RWPE1 (cell line): Measurements from ENCODE around the gene CTSS.

Experiments
- CTCF ChIA-PET: fragments of 350-600 bp; sonication (Branson Sonifier 250); formaldehyde crosslinking; extraction: SDS; loops from one replicate; lab custom pipeline; 2021; lab: Yijun Ruan, JAX
- POLR2A ChIA-PET: fragments of 400-600 bp; formaldehyde crosslinking; extraction: SDS; loops from one replicate; lab custom pipeline; 2020; ENCODE audit warnings: antibody characterized with exemption; ENCODE audit not compliant: low non-redundant PET; lab: Yijun Ruan, JAX
- DNase-seq: peaks from one replicate; pipeline ENCODE4 v3.0.0; 2012; ENCODE audit warnings: low spot score
- H3K27ac ChIP-seq: fragments of 450-650 bp; 2 replicates; pipeline ENCODE4 v1.5.1; 2017
- TF ChIP-seq, protein P1 (sequence below): fragments of 450-650 bp; conservative IDR thresholded peaks from 2 replicates; pipeline ENCODE4 v1.5.1; 2017; ENCODE audit warnings: low read depth, mild to moderate bottlenecking

Gene CTSS

DNA sequence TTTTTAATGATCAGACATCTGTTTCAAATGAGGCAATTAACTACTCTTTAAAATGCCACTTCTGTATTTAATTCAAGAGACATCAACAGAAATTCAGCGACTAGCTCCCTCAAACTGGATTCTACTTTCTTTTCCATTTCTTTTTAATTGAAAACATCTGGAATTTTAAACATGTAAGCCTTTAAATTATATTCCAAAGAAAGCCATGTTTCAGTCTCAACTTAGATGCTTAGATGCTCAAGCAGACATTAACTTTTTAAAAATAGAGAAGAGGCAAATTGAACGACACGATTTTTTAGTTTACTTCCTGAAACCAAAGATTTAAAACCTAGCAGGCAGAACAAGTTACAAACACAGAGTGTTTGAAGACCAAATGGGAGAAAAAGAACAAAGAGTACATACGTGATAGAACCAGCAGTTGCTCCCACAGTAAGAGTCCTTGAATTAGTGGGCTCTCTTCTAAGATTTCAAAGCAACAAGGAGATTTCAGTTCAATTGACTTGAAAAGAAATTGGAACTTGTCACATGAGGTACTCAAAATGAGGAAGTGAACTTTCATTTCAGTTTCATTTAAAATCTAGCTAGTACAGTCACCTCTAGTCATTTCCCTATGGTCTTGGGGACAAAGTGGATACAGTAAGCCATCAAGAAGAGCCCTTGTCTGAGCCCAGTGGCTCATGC lies at the start of gene CTSS:
Gene CTSS (minus strand): TSS at position 483 of the 681 bp plus-strand sequence. CDS start 1,015 bp downstream, outside the sequence.
- no peak for DNase-seq

DNA sequence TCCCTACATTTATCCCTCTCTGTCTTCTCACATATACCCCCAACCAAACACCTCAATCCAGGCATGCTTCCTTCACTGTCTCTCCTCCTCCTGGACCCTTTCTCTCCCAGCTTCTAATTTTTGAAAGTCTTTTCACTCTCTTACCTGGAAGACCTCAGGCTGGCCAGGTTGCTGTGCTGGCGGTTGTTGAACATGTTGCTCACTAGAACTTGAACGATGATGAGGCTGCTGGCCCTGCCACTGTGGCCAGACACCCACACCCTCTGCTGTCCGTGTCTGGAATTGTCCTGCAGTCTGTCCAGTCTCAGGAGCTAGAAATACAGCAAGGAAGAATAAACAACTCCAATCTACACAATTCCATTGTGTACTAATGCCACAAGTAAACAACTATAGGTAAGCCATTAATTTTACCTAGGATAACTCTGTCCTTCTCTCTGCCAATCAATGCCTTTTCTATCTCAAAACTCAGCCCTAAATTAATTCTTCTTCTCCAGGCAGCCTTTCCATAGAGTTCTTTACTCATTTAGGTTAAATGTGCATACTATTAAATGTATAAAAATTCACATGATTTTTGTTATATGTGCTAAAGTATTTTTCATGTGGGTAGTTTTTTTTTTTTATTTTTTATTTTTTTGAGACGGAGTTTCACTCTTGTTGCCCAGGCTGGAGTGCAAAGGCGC lies 47.6 kb upstream of the CTSS start:
- TF ChIP-seq, protein P1, sequence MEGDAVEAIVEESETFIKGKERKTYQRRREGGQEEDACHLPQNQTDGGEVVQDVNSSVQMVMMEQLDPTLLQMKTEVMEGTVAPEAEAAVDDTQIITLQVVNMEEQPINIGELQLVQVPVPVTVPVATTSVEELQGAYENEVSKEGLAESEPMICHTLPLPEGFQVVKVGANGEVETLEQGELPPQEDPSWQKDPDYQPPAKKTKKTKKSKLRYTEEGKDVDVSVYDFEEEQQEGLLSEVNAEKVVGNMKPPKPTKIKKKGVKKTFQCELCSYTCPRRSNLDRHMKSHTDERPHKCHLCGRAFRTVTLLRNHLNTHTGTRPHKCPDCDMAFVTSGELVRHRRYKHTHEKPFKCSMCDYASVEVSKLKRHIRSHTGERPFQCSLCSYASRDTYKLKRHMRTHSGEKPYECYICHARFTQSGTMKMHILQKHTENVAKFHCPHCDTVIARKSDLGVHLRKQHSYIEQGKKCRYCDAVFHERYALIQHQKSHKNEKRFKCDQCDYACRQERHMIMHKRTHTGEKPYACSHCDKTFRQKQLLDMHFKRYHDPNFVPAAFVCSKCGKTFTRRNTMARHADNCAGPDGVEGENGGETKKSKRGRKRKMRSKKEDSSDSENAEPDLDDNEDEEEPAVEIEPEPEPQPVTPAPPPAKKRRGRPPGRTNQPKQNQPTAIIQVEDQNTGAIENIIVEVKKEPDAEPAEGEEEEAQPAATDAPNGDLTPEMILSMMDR, result peak; percentile 87
- DNase-seq, result peak; percentile 65
- ChIA-PET POLR2A (no interaction called here), CTCF (interaction anchor here (0.6 to 1.3 kb wide), 11 partner anchors 9 to 318 kb away, joined by 3 to 6 read pairs (median 3); no protein-coding TSS in a partner anchor)
- peak overlapping the region; percentile 55 for H3K27ac ChIP-seq

More for the DNA sequence above, at the start of gene CTSS:
- TF ChIP-seq, protein P1, result no peak
- POLR2A ChIA-PET, result no interaction called here
- CTCF ChIA-PET, result interaction anchor here (0.6 kb wide), 1 partner anchor 219 kb away, joined by 4 read pairs; no protein-coding TSS in a partner anchor
- no peak within 1 kb of the TSS for H3K27ac ChIP-seq

DNA sequence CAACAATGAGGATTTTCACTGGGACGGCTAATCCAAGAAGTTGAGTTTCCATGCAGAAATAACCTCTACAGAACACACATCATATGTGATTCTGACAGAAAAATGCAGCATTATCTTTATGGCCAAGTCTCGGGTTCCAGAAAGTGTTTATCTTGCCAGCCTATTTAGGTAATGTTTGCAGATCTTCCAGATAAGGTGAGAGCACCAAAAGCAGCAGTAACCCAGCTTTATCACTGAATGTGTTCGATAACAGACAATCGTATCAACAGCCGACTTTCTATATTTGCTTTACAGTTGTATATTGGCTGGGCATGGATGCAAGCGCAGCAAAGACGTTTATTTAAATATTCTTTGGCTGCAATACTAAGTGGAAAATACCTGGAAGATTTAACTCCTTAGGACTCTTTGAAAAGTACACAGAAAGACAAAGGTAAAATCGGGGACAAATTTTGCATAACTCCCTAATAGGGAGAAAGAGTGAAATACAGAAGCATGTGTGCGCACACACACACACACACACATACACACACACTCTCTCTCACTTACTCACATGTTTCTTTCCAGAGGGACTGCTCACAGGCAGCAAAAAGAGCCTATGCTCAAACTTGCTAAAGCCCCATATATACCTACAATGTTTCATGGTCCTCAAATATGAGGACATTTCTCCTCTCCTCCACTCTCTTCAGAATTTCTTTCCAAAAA lies 45.5 kb upstream of the CTSS start:
- TF ChIP-seq, protein P1, result no peak
- CTCF ChIA-PET, result no interaction called here
- no peak overlapping the region for H3K27ac ChIP-seq
- POLR2A ChIA-PET, result no interaction called here
- DNase-seq, result no peak

DNA sequence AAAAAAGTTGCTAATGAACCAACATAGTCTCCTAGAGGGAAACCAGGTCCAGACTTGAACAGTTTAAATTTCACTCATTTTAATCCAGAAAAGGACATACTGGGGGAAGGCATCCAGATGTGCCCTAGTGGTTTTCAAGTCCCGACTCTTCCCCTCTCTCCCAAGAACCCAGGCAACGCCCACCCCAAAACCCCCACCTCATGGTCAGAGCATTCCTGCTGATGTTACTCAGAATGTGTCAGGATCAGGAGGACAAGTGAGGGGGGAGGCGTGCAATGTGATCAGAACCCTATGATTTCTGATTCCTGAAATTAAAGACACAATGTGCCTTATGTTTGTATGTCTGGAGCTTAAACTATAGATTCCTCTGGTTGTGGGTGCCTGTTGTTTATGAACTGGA lies 44.1 kb upstream of the CTSS start:
- TF ChIP-seq, protein P1, result no peak
- ChIA-PET CTCF (no interaction called here), POLR2A (no interaction called here)
- peak overlapping the region; percentile 88 for H3K27ac ChIP-seq
- DNase-seq, result peak; percentile 76

DNA sequence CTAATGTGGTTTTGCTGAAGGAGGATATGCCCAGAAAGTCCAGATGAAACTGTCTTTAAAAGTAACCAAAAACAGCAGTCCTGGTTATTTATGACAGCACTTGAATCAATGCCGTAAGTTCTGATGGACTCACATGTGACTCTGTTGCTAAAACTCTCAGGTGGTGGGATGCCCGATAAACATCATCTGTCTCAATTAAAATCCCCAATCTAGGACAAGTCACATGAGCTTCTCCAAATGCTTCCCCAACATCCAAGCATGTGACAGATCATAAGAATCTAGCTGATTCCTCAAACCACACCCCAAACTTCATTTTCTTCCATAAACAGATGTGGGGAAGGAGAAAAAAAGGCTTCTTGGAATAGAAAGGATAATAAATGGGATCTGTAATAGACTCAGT lies 43.3 kb upstream of the CTSS start:
- DNase-seq, result no peak
- ChIA-PET CTCF (interaction anchor here (1.6 kb wide), 1 partner anchor 14 kb away, joined by 5 read pairs; no protein-coding TSS in a partner anchor), POLR2A (no interaction called here)
- TF ChIP-seq, protein P1, result no peak
- peak overlapping the region; percentile 88 for H3K27ac ChIP-seq

DNA sequence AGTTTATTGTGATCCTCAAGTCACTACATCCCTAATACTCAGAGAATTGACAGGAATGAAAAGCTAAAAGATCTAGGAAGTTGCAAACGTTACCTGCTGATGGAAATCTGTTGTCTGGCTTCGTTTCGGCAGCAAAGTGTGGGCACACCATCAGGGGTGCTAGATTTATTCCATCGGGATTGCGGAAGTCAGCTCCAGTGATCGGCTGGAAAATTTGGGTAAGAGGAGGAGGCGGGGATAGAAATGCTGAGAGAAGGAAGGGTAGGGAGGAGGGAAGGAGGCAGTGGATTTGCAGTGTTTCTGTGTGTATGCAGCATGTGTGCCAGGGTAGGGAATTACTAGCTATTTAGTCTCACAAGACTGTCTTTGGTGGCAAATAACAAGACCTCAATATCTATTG lies 42.5 kb upstream of the CTSS start, which contains the start of gene CTSK:
Gene CTSK (minus strand): TSS at position 140 of the 400 bp plus-strand sequence. CDS start 1,455 bp downstream, outside the sequence.
- ChIA-PET POLR2A (no interaction called here), CTCF (interaction anchor here (1.6 kb wide), 1 partner anchor 13 kb away, joined by 5 read pairs; no protein-coding TSS in a partner anchor)
- TF ChIP-seq, protein P1, result no peak
- H3K27ac ChIP-seq, result peak within 1 kb of the TSS; percentile 88
- DNase-seq, result no peak
